PC-3 (cell line): ENCODE measurements around the gene MED13L. TPM values are rescaled to one million over a fixed set of nuclear protein-coding genes. Genes with fewer than 3 reads are reported as not detected.

Experiments used
- ATAC-seq: fragments of 200-7000 bp; cut with Tn5 transposase; 2 replicates; pipeline ENCODE4 v1.9.1; 2020; ENCODE audit warnings: mild to moderate bottlenecking, moderate library complexity
- BruUV-seq: library from RNA; stranded (reverse); fragments of 400-500 nt; replicated peaks from 2 replicates; lab custom pipeline; 2021; lab: Mats Ljungman, UMichigan
- CTCF ChIA-PET: fragments of 300-600 bp; sonication (Branson Sonifier 250); formaldehyde crosslinking; loops from one replicate; lab custom pipeline; 2022; ENCODE audit warnings: antibody characterized with exemption; lab: Charles Lee
- POLR2A ChIA-PET: fragments of 300-600 bp; sonication (Branson Sonifier 250); formaldehyde crosslinking; loops from one replicate; lab custom pipeline; 2022; ENCODE audit warnings: antibody characterized with exemption; ENCODE audit not compliant: unreplicated experiment; lab: Charles Lee
- DNase-seq: peaks from one replicate; pipeline ENCODE4 v3.0.0-alpha.2; 2015
- H2AFZ ChIP-seq: fragments of 300-600 bp; sonication (generic); 2 replicates; pipeline ENCODE4 v1.6.0; 2016; ENCODE audit warnings: antibody characterized with exemption, low read length
- H3F3A ChIP-seq: fragments of 300-600 bp; sonication (generic); one replicate; pipeline ENCODE4 v1.6.0; 2017; ENCODE audit warnings: antibody characterized with exemption, low read length, control low read depth, mild to moderate bottlenecking; ENCODE audit not compliant: unreplicated experiment
- H3K27ac ChIP-seq: fragments of 300-600 bp; sonication (generic); 2 replicates; pipeline ENCODE4 v1.5.1; 2016; ENCODE audit warnings: mild to moderate bottlenecking, low read length
- H3K27me3 ChIP-seq: fragments of 300-600 bp; sonication (generic); 2 replicates; pipeline ENCODE4 v1.6.1; 2016; ENCODE audit warnings: low read length, mixed read lengths
- H3K36me3 ChIP-seq: fragments of 300-600 bp; sonication (generic); 2 replicates; pipeline ENCODE4 v1.6.1; 2016; ENCODE audit warnings: low read depth, mixed run types, low read length, mixed read lengths
- H3K4me1 ChIP-seq: fragments of 300-600 bp; sonication (generic); 2 replicates; pipeline ENCODE4 v1.5.1; 2016; ENCODE audit warnings: low read length; ENCODE audit not compliant: insufficient read depth
- H3K4me2 ChIP-seq: fragments of 300-600 bp; sonication (generic); 2 replicates; pipeline ENCODE4 v1.6.0; 2016; ENCODE audit warnings: low read length
- H3K4me3 ChIP-seq: fragments of 300-600 bp; sonication (generic); 2 replicates; pipeline ENCODE4 v1.5.1; 2016; ENCODE audit warnings: mild to moderate bottlenecking, low read length, mixed read lengths
- H3K79me2 ChIP-seq: fragments of 300-600 bp; sonication (generic); 2 replicates; pipeline ENCODE4 v1.6.1; 2017; ENCODE audit warnings: low read length, mixed read lengths
- H3K9ac ChIP-seq: fragments of 300-600 bp; sonication (generic); 2 replicates; pipeline ENCODE4 v1.6.0; 2016; ENCODE audit warnings: mild to moderate bottlenecking, low read length
- H3K9me2 ChIP-seq: fragments of 300-600 bp; sonication (generic); replicated peaks from 2 replicates; pipeline ENCODE4 v1.6.1; 2016; ENCODE audit warnings: mixed run types, low read length, mixed read lengths
- H3K9me3 ChIP-seq: fragments of 300-600 bp; sonication (generic); 2 replicates; pipeline ENCODE4 v1.6.1; 2016; ENCODE audit warnings: low read length, mixed read lengths
- H4K20me1 ChIP-seq: fragments of 300-600 bp; sonication (generic); 2 replicates; pipeline ENCODE4 v1.6.1; 2016; ENCODE audit warnings: low read length, mixed read lengths
- EZH2 ChIP-seq: fragments of 300-600 bp; sonication (generic); IDR thresholded peaks from one replicate; pipeline ENCODE4 v1.6.1; 2017; ENCODE audit warnings: antibody characterized with exemption, mild to moderate bottlenecking, low read length; ENCODE audit not compliant: unreplicated experiment
- EZH2phosphoT487 ChIP-seq: fragments of 300-600 bp; sonication (generic); IDR thresholded peaks from 2 replicates; pipeline ENCODE4 v1.6.1; 2018; ENCODE audit warnings: mild to moderate bottlenecking, antibody characterized with exemption, low read length, borderline replicate concordance
- intact Hi-C: fragments of 100-400 bp; cut with micrococcal nuclease; formaldehyde crosslinking; loops from 2 replicates; pipeline ENCODE4 v1.9.0; 2023
- total RNA-seq: library from RNA; depleted of rRNA; stranded (reverse); fragments of >200 nt; gene quantifications from 2 replicates; pipeline ENCODE4 v1.2.3, GENCODE V29; 2014
- TF ChIP-seq, protein P1 (sequence below): fragments of 300-600 bp; sonication (generic); conservative IDR thresholded peaks from 2 replicates; pipeline ENCODE4 v1.5.1; 2017; ENCODE audit warnings: antibody characterized with exemption, low read depth, mild to moderate bottlenecking, low read length

Gene MED13L
- total RNA-seq, 1 experiment from 2014 or later = 61.2 TPM

DNA sequence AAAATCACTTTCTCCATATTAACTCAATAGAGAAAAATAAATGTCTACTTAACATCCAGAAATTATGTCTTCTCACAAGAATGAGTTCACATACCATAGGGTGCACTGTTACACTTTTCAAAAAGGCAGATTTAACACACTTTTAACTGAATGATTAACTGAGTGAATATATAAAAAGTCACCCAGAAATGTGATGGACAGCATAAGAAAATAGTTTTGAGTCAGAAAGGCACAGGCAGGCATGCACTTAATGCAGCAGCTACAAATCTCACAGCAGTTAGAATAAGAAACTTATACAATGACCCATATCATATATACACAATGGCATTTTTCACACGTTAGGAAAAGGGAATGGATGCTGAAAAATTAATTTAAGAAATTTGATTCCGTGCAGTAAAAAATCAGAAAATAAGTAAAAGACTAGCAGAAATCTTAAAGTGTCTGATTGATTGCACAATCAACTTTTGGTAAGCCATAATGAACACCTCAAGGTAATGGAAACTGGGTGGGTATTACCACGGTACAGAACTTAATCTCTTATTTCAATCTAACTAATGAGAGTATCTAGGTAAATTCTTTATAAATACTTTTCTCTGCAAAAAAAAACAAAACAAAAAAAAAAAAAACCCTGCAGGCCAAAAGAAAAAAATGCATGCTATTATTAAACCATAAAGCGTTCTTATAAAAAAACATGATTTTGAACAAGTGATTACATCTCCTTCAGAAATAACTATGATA, 3.5 kb downstream of the MED13L start:
- POLR2A ChIA-PET = interaction anchor here (0.5 kb wide), 3 partner anchors 61 to 293 kb away, joined by 3 to 5 read pairs (median 4); no protein-coding TSS in a partner anchor
- DNase-seq (no peak), ATAC-seq (no peak)
- Histone ChIP-seq H3K4me3 (peak overlapping the region; percentile 95), H3K9me3 (no peaks in the 10 kb centered on the region), H2AFZ (no peak overlapping the region), H3K79me2 (peaks cover 84% of the 10 kb centered on the region), H4K20me1 (peaks cover 57% of the 10 kb centered on the region), H3K27me3 (no peaks in the 10 kb centered on the region), H3K4me2 (peak overlapping the region; percentile 94), H3K36me3 (no peaks in the 10 kb centered on the region), H3K9me2 (no peaks in the 10 kb centered on the region), H3F3A (no peaks in the 10 kb centered on the region), H3K4me1 (peaks cover 42% of the 10 kb centered on the region), H3K27ac (no peak overlapping the region), H3K9ac (peak overlapping the region; percentile 83; the same call in 1 of the 2 replicates)
- TF ChIP-seq EZH2phosphoT487 = no peak
- TF ChIP-seq, protein P1, sequence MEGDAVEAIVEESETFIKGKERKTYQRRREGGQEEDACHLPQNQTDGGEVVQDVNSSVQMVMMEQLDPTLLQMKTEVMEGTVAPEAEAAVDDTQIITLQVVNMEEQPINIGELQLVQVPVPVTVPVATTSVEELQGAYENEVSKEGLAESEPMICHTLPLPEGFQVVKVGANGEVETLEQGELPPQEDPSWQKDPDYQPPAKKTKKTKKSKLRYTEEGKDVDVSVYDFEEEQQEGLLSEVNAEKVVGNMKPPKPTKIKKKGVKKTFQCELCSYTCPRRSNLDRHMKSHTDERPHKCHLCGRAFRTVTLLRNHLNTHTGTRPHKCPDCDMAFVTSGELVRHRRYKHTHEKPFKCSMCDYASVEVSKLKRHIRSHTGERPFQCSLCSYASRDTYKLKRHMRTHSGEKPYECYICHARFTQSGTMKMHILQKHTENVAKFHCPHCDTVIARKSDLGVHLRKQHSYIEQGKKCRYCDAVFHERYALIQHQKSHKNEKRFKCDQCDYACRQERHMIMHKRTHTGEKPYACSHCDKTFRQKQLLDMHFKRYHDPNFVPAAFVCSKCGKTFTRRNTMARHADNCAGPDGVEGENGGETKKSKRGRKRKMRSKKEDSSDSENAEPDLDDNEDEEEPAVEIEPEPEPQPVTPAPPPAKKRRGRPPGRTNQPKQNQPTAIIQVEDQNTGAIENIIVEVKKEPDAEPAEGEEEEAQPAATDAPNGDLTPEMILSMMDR = no peak
- TF ChIP-seq EZH2 = no peak
- CTCF ChIA-PET = interaction anchor here (0.5 kb wide), 1 partner anchor 609 kb away, joined by 4 read pairs; no protein-coding TSS in a partner anchor
- intact Hi-C loops = loop anchor here (1.0 to 5.0 kb wide), 3 partner anchors 37 to 257 kb away; no protein-coding TSS in a partner anchor
- BruUV-seq = no TSS peak

DNA sequence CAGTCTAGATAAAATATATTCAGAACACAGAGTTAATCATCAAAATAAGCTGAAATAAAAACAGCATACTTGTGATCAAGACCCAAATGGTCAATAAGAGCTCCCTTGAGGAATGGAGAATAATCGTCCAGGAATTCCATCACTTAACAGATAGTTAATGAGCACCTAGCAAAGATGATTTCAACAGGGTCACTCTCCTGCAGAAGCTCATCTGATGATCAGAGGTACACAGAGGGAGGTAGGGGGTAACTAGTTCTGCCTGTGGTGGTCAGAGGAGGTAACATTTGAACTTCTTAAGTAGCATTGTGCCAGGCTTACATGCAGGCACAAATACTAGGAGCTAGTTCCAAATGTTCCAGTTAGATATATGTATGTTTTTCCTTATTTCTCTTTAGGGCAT, 9.5 kb downstream of the MED13L start:
- Histone ChIP-seq H4K20me1 (peaks cover 81% of the 10 kb centered on the region), H3K4me1 (peaks cover 50% of the 10 kb centered on the region), H3K9ac (no peak overlapping the region), H2AFZ (no peak overlapping the region), H3K79me2 (peaks cover 100% of the 10 kb centered on the region), H3K4me2 (no peak overlapping the region), H3K9me3 (no peaks in the 10 kb centered on the region), H3K36me3 (no peaks in the 10 kb centered on the region), H3K4me3 (no peak overlapping the region), H3K27ac (no peak overlapping the region), H3K27me3 (no peaks in the 10 kb centered on the region), H3F3A (no peaks in the 10 kb centered on the region), H3K9me2 (no peaks in the 10 kb centered on the region)
- ChIA-PET POLR2A (no interaction called here), CTCF (no interaction called here)
- intact Hi-C loops = no loop called here
- no peak for ATAC-seq
- TF ChIP-seq, protein P1 = no peak
- TF ChIP-seq EZH2phosphoT487 (no peak), EZH2 (no peak)
- BruUV-seq = no TSS peak
- no peak for DNase-seq
